ENCODE results near the gene RSPH3.
"Not testable (repeated sequence)": the region's sequence is repeated elsewhere in the genome, so short reads cannot be mapped to it uniquely, and the experiment has no call there.

RSPH3 gene

GRCh38 chr6:159023893-159024292, 23.9 kb upstream of the RSPH3 start:
- DNase-seq = no peak

GRCh38 chr6:159020011-159020410, 20.0 kb upstream of the RSPH3 start:
- no peak for DNase-seq

GRCh38 chr6:159017757-159018559, 18.0 kb upstream of the RSPH3 start:
- no peak for DNase-seq

GRCh38 chr6:159014406-159014805, 14.4 kb upstream of the RSPH3 start:
- no peak for DNase-seq

- no peak for DNase-seq
Observed at GRCh38 chr6:159013229-159013628, 13.2 kb upstream of the RSPH3 start.

GRCh38 chr6:159012201-159012600, 12.2 kb upstream of the RSPH3 start:
- DNase-seq = no peak

- not testable (repeated sequence) for DNase-seq
Observed at GRCh38 chr6:159010037-159010612, 10.1 kb upstream of the RSPH3 start.

- DNase-seq = no peak
Observed at GRCh38 chr6:159008656-159009288, 8.8 kb upstream of the RSPH3 start.

GRCh38 chr6:159007510-159007909, 7.5 kb upstream of the RSPH3 start:
- no peak for DNase-seq

- DNase-seq = no peak
Observed at GRCh38 chr6:159005436-159005835, 5.4 kb upstream of the RSPH3 start.

- DNase-seq = no peak
Observed at GRCh38 chr6:159004592-159004991, 4.6 kb upstream of the RSPH3 start.

GRCh38 chr6:159002432-159003155, 2.6 kb upstream of the RSPH3 start:
- DNase-seq = no peak

GRCh38 chr6:158999154-158999665, 792 bp downstream of the RSPH3 start:
- no peak for DNase-seq

GRCh38 chr6:158996856-158997255, 3.1 kb downstream of the RSPH3 start:
- DNase-seq = no peak

- DNase-seq = no peak
Observed at GRCh38 chr6:158993639-158994038, 6.4 kb downstream of the RSPH3 start.

- DNase-seq = no peak
Observed at GRCh38 chr6:158991017-158991723, 8.8 kb downstream of the RSPH3 start.

GRCh38 chr6:158989711-158990110, 10.3 kb downstream of the RSPH3 start:
- DNase-seq = not testable (repeated sequence)

GRCh38 chr6:158988477-158988876, 11.5 kb downstream of the RSPH3 start:
- no peak for DNase-seq

- DNase-seq = no peak
Observed at GRCh38 chr6:158987657-158988056, 12.3 kb downstream of the RSPH3 start.

GRCh38 chr6:158978757-158979156, 21.2 kb downstream of the RSPH3 start:
- DNase-seq = no peak

- no peak for DNase-seq
Observed at GRCh38 chr6:158977382-158977781, 22.6 kb downstream of the RSPH3 start.

Measured in NCI-H187 treated with DMSO at 0.1 percent for 48 hours (cell line).